Measurements from ENCODE around the gene LCOR.

LCOR gene

DNA sequence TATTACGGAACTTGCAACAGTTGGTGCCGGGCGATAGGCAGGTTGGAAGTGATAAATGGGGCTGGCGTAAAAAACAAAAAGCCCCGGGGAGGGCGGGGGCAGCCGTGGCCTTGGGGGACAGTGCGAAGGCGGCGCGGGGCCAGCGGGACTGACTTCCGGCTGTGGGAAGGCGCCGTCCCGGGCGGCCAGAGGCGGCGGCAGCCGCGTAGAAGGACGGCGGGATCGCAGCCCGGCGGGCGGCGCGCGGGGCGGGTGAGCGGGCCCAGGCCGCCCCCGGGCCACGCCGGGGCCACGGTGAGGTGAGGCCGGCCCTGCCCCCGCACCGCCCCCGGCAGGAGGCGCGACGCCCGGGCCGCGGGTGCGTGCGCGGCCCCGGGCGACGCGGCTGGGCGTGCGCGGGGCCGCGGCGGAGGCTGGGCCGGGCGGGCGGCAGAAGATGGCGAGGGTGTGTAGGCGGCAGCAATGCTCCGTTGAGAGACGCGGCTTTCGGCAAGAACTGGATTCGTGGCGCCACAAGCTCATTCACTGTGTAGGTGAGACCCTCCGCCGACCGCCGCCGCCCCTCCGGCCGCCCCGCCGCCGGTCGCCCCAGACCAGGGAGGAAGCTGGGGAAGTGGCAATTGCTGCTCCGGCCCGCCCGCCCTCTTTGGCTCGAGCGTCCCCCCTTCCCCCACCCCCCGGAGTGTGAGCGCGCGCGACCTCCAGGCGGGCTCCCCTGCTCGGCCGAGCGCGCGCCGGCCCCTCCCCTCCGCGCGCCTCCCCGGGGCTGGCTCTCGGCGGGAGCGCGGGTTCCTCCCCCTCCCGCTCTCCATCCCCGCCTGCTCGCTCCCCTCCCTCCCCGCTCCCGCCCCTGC, at the start of gene LCOR:
TSS of gene LCOR (plus strand) at position 432 of the 854 bp plus-strand sequence. CDS start 116,760 bp downstream, outside the sequence.
- no peaks in the 10 kb centered on the region for H3K36me3 ChIP-seq
- no peak for TF ChIP-seq CTCF (IDR thresholded peaks at IDR 0.05)
- H3K4me3 ChIP-seq (ENCODE audit: low read depth in 1 of 2, low read length in 1 of 2) = peak within 1 kb of the TSS; percentile 84 to 89

GRCh38 chr10:96784253-96784652, 47.8 kb upstream of the LCOR start:
- H3K4me1 ChIP-seq (ENCODE audit: control insufficient read depth in 1 of 2, insufficient read depth in 1 of 2, low read depth in 1 of 2, low read length in 1 of 2) = peaks cover 10 to 12% of the 10 kb centered on the region in 2 experiments
- H3K9me3 ChIP-seq = no peaks in the 10 kb centered on the region
- no peaks in the 10 kb centered on the region for H3K27me3 ChIP-seq
- no peaks in the 10 kb centered on the region for H3K36me3 ChIP-seq
- H3K4me3 ChIP-seq (ENCODE audit: low read depth in 1 of 2, low read length in 1 of 2) = no peak overlapping the region
- H3K27ac ChIP-seq = no peak overlapping the region
- TF ChIP-seq CTCF (IDR thresholded peaks at IDR 0.05) = no peak

More for the DNA sequence above, at the start of gene LCOR:
- peak within 1 kb of the TSS; percentile 96 for H3K27ac ChIP-seq
- no peaks in the 10 kb centered on the region for H3K27me3 ChIP-seq
- no peaks in the 10 kb centered on the region for H3K9me3 ChIP-seq
- H3K4me1 ChIP-seq (ENCODE audit: control insufficient read depth in 1 of 2, insufficient read depth in 1 of 2, low read depth in 1 of 2, low read length in 1 of 2) = peaks cover 47 to 53% of the 10 kb centered on the region in 2 experiments

DNA sequence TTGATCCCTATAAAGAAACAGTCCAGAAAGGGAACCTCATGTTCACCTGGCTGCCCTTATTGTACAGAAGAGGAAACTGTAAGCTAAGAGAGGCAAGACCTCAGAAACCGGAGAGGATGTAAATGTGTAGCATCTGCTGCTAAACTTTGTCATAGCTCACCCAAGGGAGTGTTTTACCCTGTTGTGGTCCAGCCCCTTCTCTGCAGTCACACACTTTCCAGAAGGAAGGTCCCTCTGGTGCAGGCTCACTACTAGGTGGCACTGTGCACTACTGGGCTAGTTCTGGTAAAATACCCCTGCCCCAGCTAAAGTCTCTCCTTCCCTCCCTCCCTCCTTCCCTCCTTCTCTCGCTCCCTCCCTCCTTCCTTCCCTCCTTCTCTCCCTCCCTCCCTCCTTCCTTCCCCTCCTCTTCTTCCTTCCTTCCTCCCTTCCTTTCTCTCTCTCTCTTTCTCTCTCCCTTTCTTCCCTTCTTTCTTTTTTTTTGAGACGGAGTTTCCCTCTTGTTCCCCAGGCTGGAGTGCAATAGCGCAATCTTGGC, 42.5 kb upstream of the LCOR start:
- H3K27me3 ChIP-seq = no peaks in the 10 kb centered on the region
- no peaks in the 10 kb centered on the region for H3K4me1 ChIP-seq (ENCODE audit: control insufficient read depth in 1 of 2, insufficient read depth in 1 of 2, low read depth in 1 of 2, low read length in 1 of 2)
- no peak for TF ChIP-seq CTCF (IDR thresholded peaks at IDR 0.05)
- H3K4me3 ChIP-seq (ENCODE audit: low read depth in 1 of 2, low read length in 1 of 2) = no peak overlapping the region
- H3K9me3 ChIP-seq = no peaks in the 10 kb centered on the region
- no peaks in the 10 kb centered on the region for H3K36me3 ChIP-seq
- H3K27ac ChIP-seq = no peak overlapping the region

GRCh38 chr10:96791902-96792301, 40.2 kb upstream of the LCOR start:
- Histone ChIP-seq H3K27me3 (no peaks in the 10 kb centered on the region), H3K4me3 (ENCODE audit: low read depth in 1 of 2, low read length in 1 of 2) (no peak overlapping the region), H3K36me3 (no peaks in the 10 kb centered on the region), H3K4me1 (ENCODE audit: control insufficient read depth in 1 of 2, insufficient read depth in 1 of 2, low read depth in 1 of 2, low read length in 1 of 2) (no peaks in the 10 kb centered on the region), H3K9me3 (no peaks in the 10 kb centered on the region), H3K27ac (no peak overlapping the region)
- TF ChIP-seq CTCF (IDR thresholded peaks at IDR 0.05) = no peak

DNA sequence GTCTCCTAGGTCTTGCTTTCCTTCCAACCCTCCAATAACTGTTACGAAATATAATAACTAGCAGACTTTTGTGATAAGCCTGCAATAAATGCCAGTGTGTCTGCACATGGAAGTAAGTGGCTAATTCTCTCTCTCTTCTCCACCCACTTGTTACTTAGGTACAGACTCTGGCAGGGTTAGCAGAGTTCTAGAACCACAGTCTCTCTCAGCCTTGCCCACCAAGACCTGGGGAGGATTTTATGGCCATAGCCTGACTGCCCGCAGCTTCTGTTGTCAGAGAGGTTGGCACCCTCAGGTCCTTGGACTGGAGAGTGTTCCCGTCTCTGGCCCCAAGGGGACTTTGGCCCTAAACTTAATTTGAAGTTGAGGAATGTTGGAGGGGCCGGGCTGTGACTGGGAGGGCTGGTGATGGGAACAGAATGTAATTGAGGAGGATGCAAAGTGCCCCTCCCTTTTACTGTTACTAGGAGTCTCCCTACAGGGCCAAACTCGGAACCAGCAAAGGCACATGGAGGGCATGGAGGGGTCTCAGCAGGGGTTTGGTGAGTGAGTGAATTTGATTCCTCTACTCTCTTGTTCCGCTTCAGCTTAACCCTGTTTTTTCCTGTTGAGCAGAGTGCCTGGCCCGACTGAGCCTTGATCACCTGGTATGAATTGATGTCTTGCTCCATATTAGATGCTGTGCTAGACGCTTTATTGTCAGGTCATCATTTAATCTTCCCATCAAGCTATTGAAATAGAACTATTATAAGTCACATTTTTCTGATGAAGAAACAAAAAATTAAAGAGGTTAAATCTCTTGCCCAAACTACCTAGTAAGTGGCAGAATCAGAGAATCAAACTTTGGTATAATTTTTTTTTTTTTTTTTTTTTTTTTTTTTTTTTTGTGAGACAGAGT, 37.0 kb upstream of the LCOR start:
- Histone ChIP-seq H3K9me3 (no peaks in the 10 kb centered on the region), H3K4me3 (ENCODE audit: low read depth in 1 of 2, low read length in 1 of 2) (no peak overlapping the region), H3K4me1 (ENCODE audit: control insufficient read depth in 1 of 2, insufficient read depth in 1 of 2, low read depth in 1 of 2, low read length in 1 of 2) (no peaks in the 10 kb centered on the region), H3K36me3 (no peaks in the 10 kb centered on the region), H3K27me3 (no peaks in the 10 kb centered on the region), H3K27ac (no peak overlapping the region)
- no peak for TF ChIP-seq CTCF (IDR thresholded peaks at IDR 0.05)
